Measurements from ENCODE around the gene COL19A1. TPM values are rescaled to one million over a fixed set of nuclear protein-coding genes. Genes with fewer than 3 reads are reported as not detected.

The COL19A1 gene
- polyA plus RNA-seq, 1 of the 3 experiments (the other 2 are of a cell fraction): 0.15 TPM

Small RNA genes lying within 50 kb of the gene (small RNA-seq; reads per million reads assigned to genes)
- 0 to 0.39 (median 0) reads per million in 7 experiments for gene RPL37P15

Other genes starting within 250 kb of the COL19A1 start
- gene LMBRD1, start 69.5 kb upstream of the COL19A1 start, polyA plus RNA-seq (2012; rRNA removed): 6.5 and 7.8 TPM in 2 replicates

Measured in SK-N-SH (cell line).